Right atrium auricular region (tissue), 2 donors: ENCODE results near the gene MPPED2. TPM values are rescaled to one million over a fixed set of nuclear protein-coding genes. Genes with fewer than 3 reads are reported as not detected.

Source experiments
- DNase-seq: peaks from one replicate; pipeline ENCODE4 v3.0.0-alpha.2; 2019; ENCODE audit warnings: low spot score
- H3K27ac ChIP-seq, 2 donors: fragments of 200-600 bp; sonication (generic); 1 replicate in 1 of 2; 2 replicates in 1 of 2; pipeline ENCODE4 v1.5.1; 2016 to 2019
- H3K27me3 ChIP-seq, 2 donors: fragments of 200-600 bp; sonication (generic); one replicate each; pipeline versions ENCODE4 v1.5.1 to v1.6.0; 2017 to 2019
- H3K36me3 ChIP-seq: fragments of 200-600 bp; sonication (generic); one replicate; pipeline ENCODE4 v1.5.1; 2016
- H3K4me1 ChIP-seq, 2 donors: fragments of 200-600 bp; sonication (generic); one replicate each; pipeline versions ENCODE4 v1.5.1 to v1.6.0; 2017 to 2019
- H3K4me3 ChIP-seq, 2 donors: fragments of 200-600 bp; sonication (generic); 1 replicate in 1 of 2; 2 replicates in 1 of 2; pipeline ENCODE4 v1.5.1; 2017 to 2019; ENCODE audit warnings: mild to moderate bottlenecking in 1 of 2, moderate library complexity in 1 of 2
- H3K9me3 ChIP-seq, 2 donors: fragments of 200-600 bp; sonication (generic); one replicate each; pipeline ENCODE4 v1.5.1; 2019
- total RNA-seq, 2 donors: library from RNA; depleted of rRNA; stranded (reverse); fragments of >200 nt; gene quantifications; one replicate each; pipeline ENCODE4 v1.1.0, GENCODE V29; 2016
- TF ChIP-seq, protein P1 (sequence below), 2 donors: fragments of 200-600 bp; sonication (generic); IDR thresholded peaks; one replicate each; pipeline ENCODE4 v1.5.1; 2019; ENCODE audit warnings: antibody characterized with exemption in 2 of 2

The MPPED2 gene
- total RNA-seq, 2 donors from 2014 or later: 1.1 to 1.6 TPM

GRCh38 chr11:30487200-30487898, 98.8 kb downstream of the MPPED2 start:
- peak; percentile 60 for DNase-seq
- H3K4me1 ChIP-seq: peaks cover 0 to 33% of the 10 kb centered on the region in 2 donors
- no peak overlapping the region for H3K27ac ChIP-seq

DNA sequence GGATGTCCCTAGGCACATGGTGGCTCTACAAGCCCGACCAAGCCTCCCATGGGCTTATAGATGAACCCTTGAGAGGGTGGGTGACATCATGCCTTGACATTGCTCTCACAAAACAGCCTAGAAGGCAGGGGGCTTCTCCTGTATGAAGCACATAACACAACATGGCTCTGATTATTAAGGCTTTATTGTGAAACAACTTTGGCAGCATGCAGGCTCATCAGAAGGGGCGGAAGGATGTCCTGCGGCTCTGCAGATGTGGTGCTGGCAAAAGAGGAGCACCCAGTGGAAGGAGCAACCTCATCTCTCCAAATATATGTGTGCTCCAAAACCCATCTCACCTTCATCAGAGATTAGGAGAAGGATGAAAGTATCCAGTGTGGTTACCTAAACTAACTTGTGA, 100.4 kb downstream of the MPPED2 start:
- TF ChIP-seq, protein P1, sequence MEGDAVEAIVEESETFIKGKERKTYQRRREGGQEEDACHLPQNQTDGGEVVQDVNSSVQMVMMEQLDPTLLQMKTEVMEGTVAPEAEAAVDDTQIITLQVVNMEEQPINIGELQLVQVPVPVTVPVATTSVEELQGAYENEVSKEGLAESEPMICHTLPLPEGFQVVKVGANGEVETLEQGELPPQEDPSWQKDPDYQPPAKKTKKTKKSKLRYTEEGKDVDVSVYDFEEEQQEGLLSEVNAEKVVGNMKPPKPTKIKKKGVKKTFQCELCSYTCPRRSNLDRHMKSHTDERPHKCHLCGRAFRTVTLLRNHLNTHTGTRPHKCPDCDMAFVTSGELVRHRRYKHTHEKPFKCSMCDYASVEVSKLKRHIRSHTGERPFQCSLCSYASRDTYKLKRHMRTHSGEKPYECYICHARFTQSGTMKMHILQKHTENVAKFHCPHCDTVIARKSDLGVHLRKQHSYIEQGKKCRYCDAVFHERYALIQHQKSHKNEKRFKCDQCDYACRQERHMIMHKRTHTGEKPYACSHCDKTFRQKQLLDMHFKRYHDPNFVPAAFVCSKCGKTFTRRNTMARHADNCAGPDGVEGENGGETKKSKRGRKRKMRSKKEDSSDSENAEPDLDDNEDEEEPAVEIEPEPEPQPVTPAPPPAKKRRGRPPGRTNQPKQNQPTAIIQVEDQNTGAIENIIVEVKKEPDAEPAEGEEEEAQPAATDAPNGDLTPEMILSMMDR (IDR thresholded peaks at IDR 0.05): no peak
- Histone ChIP-seq H3K4me1 (peaks cover 0 to 46% of the 10 kb centered on the region in 2 donors), H3K27ac (no peak overlapping the region), H3K9me3 (no peaks in the 10 kb centered on the region), H3K4me3 (no peak overlapping the region), H3K27me3 (no peaks in the 10 kb centered on the region), H3K36me3 (no peaks in the 10 kb centered on the region)
- no peak for DNase-seq

More at GRCh38 chr11:30487200-30487898, 98.8 kb downstream of the MPPED2 start:
- H3K27me3 ChIP-seq: no peaks in the 10 kb centered on the region
- no peaks in the 10 kb centered on the region for H3K36me3 ChIP-seq
- TF ChIP-seq, protein P1 (IDR thresholded peaks at IDR 0.05): no peak
- no peak overlapping the region for H3K4me3 ChIP-seq
- no peaks in the 10 kb centered on the region for H3K9me3 ChIP-seq

DNA sequence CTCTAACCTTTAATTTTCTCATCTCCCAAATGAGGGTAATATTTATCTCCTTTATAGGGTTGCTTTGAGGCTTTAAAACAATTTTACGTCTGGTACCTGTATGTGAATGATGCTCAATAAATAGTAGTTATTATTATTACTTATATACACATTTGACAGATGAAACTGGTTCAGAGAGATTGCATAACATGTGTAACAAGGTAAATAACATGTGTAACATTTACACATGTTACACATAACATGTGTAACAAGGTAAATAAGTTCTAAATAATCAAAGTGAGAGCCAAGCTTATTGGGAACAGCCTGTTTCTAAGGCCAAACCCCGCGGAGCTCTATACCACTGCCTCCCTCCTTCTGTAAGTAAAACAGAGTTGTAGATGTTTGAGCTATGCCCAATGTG, 100.9 kb downstream of the MPPED2 start:
- no peak for DNase-seq
- no peaks in the 10 kb centered on the region for H3K36me3 ChIP-seq
- H3K4me1 ChIP-seq: peaks cover 0 to 50% of the 10 kb centered on the region in 2 donors
- no peaks in the 10 kb centered on the region for H3K27me3 ChIP-seq
- no peaks in the 10 kb centered on the region for H3K9me3 ChIP-seq
- H3K27ac ChIP-seq: no peak overlapping the region
- H3K4me3 ChIP-seq: no peak overlapping the region
- TF ChIP-seq, protein P1 (IDR thresholded peaks at IDR 0.05): no peak

DNA sequence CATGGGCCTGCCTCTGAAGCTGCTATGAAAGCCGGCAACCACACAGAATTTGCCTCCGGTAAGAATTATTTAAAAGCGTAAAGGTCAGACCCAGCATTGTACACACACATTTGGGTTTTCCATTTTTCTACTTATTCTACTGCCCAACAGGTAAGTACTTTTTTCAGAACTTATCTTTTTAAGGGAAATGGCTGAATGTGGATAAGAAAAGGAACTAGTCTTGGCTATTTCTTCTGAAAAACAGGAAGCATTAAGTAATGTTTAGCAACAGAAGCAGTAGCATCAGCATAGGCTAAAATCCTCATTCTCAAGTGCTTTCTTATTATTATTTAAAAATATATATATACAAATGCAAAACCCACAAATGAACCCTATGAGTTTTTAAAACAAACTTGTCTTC, 103.1 kb downstream of the MPPED2 start:
- Histone ChIP-seq H3K4me1 (peaks cover 0 to 50% of the 10 kb centered on the region in 2 donors), H3K4me3 (peak overlapping the region in 1 of 2 donors; percentile 16), H3K9me3 (no peaks in the 10 kb centered on the region), H3K36me3 (no peaks in the 10 kb centered on the region), H3K27me3 (no peaks in the 10 kb centered on the region), H3K27ac (peak overlapping the region; percentile 27 to 55)
- TF ChIP-seq, protein P1 (IDR thresholded peaks at IDR 0.05): no peak
- no peak for DNase-seq

DNA sequence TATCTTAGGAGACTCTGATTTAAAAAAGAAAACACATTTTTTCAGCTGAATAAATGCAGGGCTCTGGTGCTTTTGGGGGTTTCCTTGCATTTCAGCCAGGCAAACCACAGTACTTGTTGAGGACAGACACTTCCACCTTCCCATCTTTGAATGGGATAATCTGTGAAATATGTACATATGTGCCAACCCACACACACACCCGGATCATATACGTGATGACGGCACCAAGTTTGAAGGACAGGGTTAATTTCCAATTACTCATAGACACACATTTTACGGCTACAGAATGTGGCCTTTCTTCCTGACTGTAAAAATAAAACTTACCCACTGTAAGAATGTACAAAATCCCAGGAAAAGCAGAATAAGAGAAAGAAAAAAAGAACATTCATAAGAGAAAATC, 104.4 kb downstream of the MPPED2 start:
- no peaks in the 10 kb centered on the region for H3K9me3 ChIP-seq
- peaks cover 0 to 43% of the 10 kb centered on the region in 2 donors for H3K4me1 ChIP-seq
- no peak for DNase-seq
- peak overlapping the region in 1 of 2 donors; percentile 16 for H3K4me3 ChIP-seq
- no peaks in the 10 kb centered on the region for H3K27me3 ChIP-seq
- H3K36me3 ChIP-seq: no peaks in the 10 kb centered on the region
- peak overlapping the region; percentile 42 to 56 for H3K27ac ChIP-seq
- TF ChIP-seq, protein P1 (IDR thresholded peaks at IDR 0.05): no peak
